CD4-positive, alpha-beta T cell treated with Interleukin-4 for 1 hour (primary cell): ENCODE results near the gene NPVF.

Experiments used
- DNase-seq, 2 donors: peaks; one replicate each; pipeline ENCODE4 v3.0.0-alpha.2; 2020 to 2022

The NPVF gene

GRCh38 chr7:25223206-25223605, 5.1 kb downstream of the NPVF start:
- DNase-seq = no peak

GRCh38 chr7:25222666-25223065, 5.6 kb downstream of the NPVF start:
- DNase-seq = no peak

DNA sequence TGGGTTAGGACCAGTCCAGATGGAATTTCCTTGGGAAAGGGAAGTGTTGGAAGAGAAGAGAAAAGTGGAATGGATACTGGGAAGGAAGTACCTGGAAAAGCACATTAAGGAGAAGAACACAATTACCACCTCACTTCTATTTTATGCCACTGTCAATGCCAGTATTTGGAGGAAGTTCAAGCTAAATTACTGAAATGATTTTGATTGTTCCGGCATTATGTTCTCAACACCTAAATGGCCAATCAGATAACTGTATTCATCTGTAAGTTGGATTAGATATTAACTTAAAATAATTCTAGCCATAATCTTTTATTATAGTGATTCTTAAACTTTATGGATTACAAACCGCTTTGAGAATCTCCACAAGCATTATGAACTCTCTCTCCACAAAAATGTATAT, 7.3 kb downstream of the NPVF start:
- no peak for DNase-seq

GRCh38 chr7:25218191-25218590, 10.1 kb downstream of the NPVF start:
- DNase-seq = no peak

DNA sequence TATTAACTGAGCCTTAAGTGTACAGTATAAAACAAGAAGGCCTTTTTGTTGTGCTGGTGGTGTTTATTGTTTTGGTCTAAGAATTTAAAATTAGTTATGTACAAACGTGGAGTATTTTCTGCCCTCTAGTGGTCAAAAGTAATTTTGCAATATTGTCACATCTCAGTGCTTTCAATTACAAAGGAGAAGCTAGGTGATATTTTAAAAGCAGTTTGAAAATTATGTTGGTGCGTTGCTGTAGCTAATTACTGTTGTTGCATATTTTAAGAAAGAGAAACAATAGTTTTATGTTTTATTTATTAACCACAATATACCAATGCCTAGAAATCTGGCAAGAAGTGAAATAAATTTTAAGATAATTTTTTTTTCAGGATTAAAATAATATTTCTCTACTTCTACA, 11.4 kb downstream of the NPVF start:
- DNase-seq = peak in 1 of 2 donors; percentile 46

- no peak for DNase-seq
These were observed 12.5 kb downstream of the NPVF start for GRCh38 chr7:25215694-25216335.

GRCh38 chr7:25208525-25209221, 19.6 kb downstream of the NPVF start:
- no peak for DNase-seq

GRCh38 chr7:25207887-25208286, 20.4 kb downstream of the NPVF start:
- no peak for DNase-seq

DNA sequence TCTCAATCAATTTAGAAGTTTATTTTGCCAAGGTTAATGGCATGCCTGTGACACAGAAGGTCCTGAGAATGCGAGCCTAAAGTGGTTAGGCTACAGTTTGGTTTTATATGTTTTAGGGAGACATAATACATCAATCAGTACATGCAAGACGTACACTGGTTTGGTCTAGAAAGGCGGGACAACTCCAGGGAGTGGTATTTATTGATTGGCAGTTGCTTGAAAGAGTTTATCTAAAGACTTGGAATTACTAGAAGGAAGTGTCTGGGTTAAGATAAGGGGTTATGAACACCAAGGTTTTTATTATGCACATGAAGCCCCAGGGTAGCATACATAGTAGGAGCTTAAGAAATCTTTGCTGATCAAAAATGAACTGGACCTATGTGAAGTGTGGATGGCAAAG, 21.5 kb downstream of the NPVF start:
- DNase-seq = no peak

DNA sequence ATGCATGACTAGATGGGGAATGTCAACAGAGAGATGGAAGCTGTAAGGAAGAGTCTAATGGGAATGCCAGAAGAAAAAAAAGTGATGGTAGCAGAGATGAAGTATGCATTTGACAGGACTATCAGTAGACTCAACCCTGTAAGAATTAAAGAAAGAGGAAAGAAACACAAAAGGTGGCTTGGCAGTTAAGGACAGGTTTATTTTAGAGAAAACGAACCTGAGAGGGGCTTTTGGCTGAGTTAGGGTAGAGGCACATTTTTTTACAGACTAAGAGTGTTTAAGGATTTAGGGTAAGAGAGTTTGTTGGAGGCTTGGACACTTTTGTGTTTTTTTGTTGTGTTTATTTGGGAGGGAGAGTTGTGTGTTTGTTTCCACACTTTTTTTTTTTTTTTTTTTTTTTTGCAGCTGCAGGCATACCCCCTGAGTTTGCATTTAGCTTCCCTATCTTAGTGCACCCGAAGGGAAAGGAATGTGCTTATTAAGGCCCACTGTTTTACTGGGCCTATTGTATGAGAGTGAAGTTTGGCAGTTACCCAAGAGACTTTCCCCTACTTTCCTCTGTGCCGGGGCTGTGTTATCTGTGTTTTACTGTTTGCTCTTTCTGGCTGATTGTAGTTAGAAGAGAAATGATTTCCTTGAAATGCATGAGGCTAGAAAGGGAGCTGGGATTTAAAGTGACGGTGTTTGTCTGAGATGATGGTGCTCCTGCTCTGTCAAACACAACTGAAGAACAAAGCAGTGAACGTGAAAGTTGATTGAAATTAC, 32.0 kb downstream of the NPVF start:
- no peak for DNase-seq

DNA sequence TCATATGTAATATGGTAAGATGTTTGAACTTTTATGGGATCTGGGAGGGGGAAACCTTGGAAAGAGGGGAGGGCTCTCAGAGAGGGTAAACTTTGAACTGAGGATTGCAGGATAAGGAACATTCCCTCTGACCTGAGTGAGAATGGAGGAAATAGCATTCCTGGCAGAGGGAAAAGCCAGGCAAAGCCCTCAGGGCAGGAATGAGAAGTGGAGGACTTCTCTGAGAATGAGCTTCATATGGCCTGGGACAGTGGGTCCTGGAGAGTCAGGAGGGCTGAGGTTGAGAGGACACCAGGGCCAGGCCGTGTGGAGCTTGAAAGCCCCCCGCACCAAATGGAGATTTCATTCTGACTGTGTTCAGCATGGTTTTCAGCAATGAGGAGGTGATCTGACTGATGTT, 34.2 kb downstream of the NPVF start:
- DNase-seq = no peak

DNA sequence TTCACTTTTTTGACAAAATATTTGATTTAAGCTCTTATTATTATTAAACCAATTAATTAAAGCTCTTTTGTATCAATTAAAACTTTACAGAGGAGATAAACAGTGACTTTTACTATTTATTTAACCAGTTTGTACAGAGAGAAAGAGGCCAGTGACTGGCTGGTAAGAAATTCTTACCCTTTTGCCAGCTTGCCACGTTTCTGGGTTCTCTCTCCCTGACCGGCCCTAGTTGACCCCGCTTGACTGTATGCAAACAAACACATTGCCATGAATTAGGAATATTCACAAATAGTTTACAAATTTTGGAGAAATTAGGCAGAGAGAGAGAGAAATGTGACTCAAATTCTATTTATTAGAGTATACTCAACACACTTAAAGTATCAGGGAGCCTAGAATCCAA, 36.2 kb downstream of the NPVF start:
- no peak for DNase-seq

GRCh38 chr7:25189197-25189596, 39.1 kb downstream of the NPVF start:
- no peak for DNase-seq

GRCh38 chr7:25187932-25188331, 40.4 kb downstream of the NPVF start:
- DNase-seq = no peak

- no peak for DNase-seq
These were observed 41.9 kb downstream of the NPVF start for GRCh38 chr7:25186436-25186835.

DNA sequence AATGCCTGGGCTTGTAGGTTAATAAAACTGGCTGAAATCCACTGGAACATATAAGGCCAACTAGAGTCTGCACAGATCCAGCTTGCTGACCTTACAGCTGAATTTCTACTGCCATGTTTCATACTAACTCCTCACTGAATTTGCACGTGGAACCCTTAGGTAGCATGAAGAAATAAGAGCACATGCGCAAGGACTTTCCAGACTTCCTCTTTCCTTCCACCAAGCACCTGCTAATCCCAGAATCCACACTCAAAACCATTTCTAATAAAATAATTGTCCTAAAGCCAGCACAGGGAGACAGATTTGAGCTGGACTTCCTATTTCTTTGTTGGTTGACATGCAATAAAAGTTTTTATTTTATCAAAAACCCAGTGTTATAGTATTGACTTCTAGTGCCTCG, 46.8 kb downstream of the NPVF start:
- no peak for DNase-seq

- DNase-seq = no peak
These were observed 47.3 kb downstream of the NPVF start for GRCh38 chr7:25180946-25181345.

GRCh38 chr7:25180592-25180923, 47.7 kb downstream of the NPVF start:
- no peak for DNase-seq

- DNase-seq = peak; percentile 93 to 95
These were observed 48.3 kb downstream of the NPVF start for GRCh38 chr7:25179771-25180591.

GRCh38 chr7:25179325-25179724, 49.0 kb downstream of the NPVF start:
- DNase-seq = no peak
